Occipital lobe (tissue), 3 donors: Measurements from ENCODE around the gene CDRT15L2. TPM values are rescaled to one million over a fixed set of nuclear protein-coding genes. Genes with fewer than 3 reads are reported as not detected.
"Not testable (repeated sequence)": the region's sequence is repeated elsewhere in the genome, so short reads cannot be mapped to it uniquely, and the experiment has no call there.

Source experiments
- DNase-seq: peaks from one replicate; lab custom pipeline; 2025; lab: John Stamatoyannopoulos, UW
- small RNA-seq: library from RNA; depleted of rRNA; stranded (forward); fragments of <200 nt; gene quantifications from one replicate; pipeline ENCODE3, GENCODE V24; 2014
- total RNA-seq: library from RNA; depleted of rRNA; stranded (reverse); fragments of >200 nt; gene quantifications from one replicate; pipeline ENCODE4 v1.2.3, GENCODE V29; 2014

Gene CDRT15L2
- total RNA-seq, 1 donor from 2014 or later = not detected

GRCh38 chr17:20573216-20573615 lies 6.3 kb upstream of the CDRT15L2 start:
- not testable (repeated sequence) for DNase-seq

GRCh38 chr17:20575071-20575470 lies 4.5 kb upstream of the CDRT15L2 start:
- DNase-seq = not testable (repeated sequence)

GRCh38 chr17:20583891-20584577 lies 4.5 kb downstream of the CDRT15L2 start:
- not testable (repeated sequence) for DNase-seq

- DNase-seq = not testable (repeated sequence)
These were observed 9.4 kb downstream of the CDRT15L2 start for GRCh38 chr17:20588744-20589453.

- not testable (repeated sequence) for DNase-seq
These were observed 9.9 kb downstream of the CDRT15L2 start for GRCh38 chr17:20589454-20589810.

GRCh38 chr17:20591040-20591439 lies 11.5 kb downstream of the CDRT15L2 start:
- DNase-seq = not testable (repeated sequence)

GRCh38 chr17:20605568-20605967 lies 26.0 kb downstream of the CDRT15L2 start:
- not testable (repeated sequence) for DNase-seq

- DNase-seq = not testable (repeated sequence)
These were observed 30.0 kb downstream of the CDRT15L2 start for GRCh38 chr17:20609490-20609889.

GRCh38 chr17:20611309-20611708 lies 31.8 kb downstream of the CDRT15L2 start:
- no peak for DNase-seq

GRCh38 chr17:20612635-20613034 lies 33.1 kb downstream of the CDRT15L2 start:
- no peak for DNase-seq

- no peak for DNase-seq
These were observed 33.7 kb downstream of the CDRT15L2 start for GRCh38 chr17:20613248-20613647.

GRCh38 chr17:20613905-20614304 lies 34.4 kb downstream of the CDRT15L2 start:
- no peak for DNase-seq

- not testable (repeated sequence) for DNase-seq
These were observed 35.9 kb downstream of the CDRT15L2 start for GRCh38 chr17:20615461-20615860.

Small RNAs within 50 kb of the gene (small RNA-seq; reads per million reads assigned to genes)
- not detected for gene AC015818.1
- not detected for gene AC087499.1
- not detected for gene AC087499.3

Other genes starting within 250 kb of the CDRT15L2 start
- gene LGALS9B, start 112.2 kb upstream of the CDRT15L2 start, total RNA-seq = not detected